ES-I3 (cell line): ENCODE data around the gene MTG2.
A peak's percentile ranks its signal among the peaks of the same experiment; 100 is the strongest.

ENCODE experiments used
- H3K36me3 ChIP-seq: 2 replicates; pipeline ENCODE4 v1.6.1; 2013; ENCODE audit warnings: mild to moderate bottlenecking, low read length, control low read depth, moderate library complexity; ENCODE audit not compliant: insufficient read depth
- H3K4me1 ChIP-seq: 2 replicates; pipeline ENCODE4 v1.6.1; 2013; ENCODE audit warnings: mild to moderate bottlenecking, control low read depth, low read length; ENCODE audit not compliant: insufficient read depth
- H3K9ac ChIP-seq: 2 replicates; pipeline ENCODE4 v1.6.1; 2013; ENCODE audit warnings: low read depth, mild to moderate bottlenecking, low read length, moderate library complexity
- H3K9me3 ChIP-seq: 2 replicates; pipeline ENCODE4 v1.6.1; 2013; ENCODE audit warnings: mild to moderate bottlenecking, low read length, moderate library complexity; ENCODE audit not compliant: control insufficient read depth, insufficient read depth

The MTG2 gene

GRCh38 chr20:62216636-62217566 lies 34.1 kb downstream of the MTG2 start:
- H3K9me3 ChIP-seq: no peaks in the 10 kb centered on the region
- no peaks in the 10 kb centered on the region for H3K36me3 ChIP-seq
- no peak overlapping the region for H3K9ac ChIP-seq
- H3K4me1 ChIP-seq: no peaks in the 10 kb centered on the region; the same call in 1 of the 2 replicates

GRCh38 chr20:62217913-62218773 lies 35.3 kb downstream of the MTG2 start:
- Histone ChIP-seq H3K9me3 (no peaks in the 10 kb centered on the region), H3K9ac (no peak overlapping the region), H3K4me1 (no peaks in the 10 kb centered on the region; the same call in 1 of the 2 replicates), H3K36me3 (no peaks in the 10 kb centered on the region)

- Histone ChIP-seq H3K9ac (peak overlapping the region; percentile 48; the same call in 1 of the 2 replicates), H3K36me3 (no peaks in the 10 kb centered on the region), H3K4me1 (no peaks in the 10 kb centered on the region; the same call in 1 of the 2 replicates), H3K9me3 (no peaks in the 10 kb centered on the region)
Measured at GRCh38 chr20:62219101-62219991, 36.5 kb downstream of the MTG2 start.

GRCh38 chr20:62219992-62220665 lies 37.3 kb downstream of the MTG2 start, which contains the start of gene HRH3:
Gene HRH3, minus strand, starts transcription at chr20:62220278. Its CDS starts 308 bp downstream, at chr20:62219970.
- H3K9ac ChIP-seq: peak within 1 kb of the TSS; percentile 48; the same call in 1 of the 2 replicates
- no peaks in the 10 kb centered on the region for H3K9me3 ChIP-seq
- no peaks in the 10 kb centered on the region for H3K36me3 ChIP-seq
- no peaks in the 10 kb centered on the region; the same call in 1 of the 2 replicates for H3K4me1 ChIP-seq

GRCh38 chr20:62220666-62221568 lies 38.1 kb downstream of the MTG2 start:
- peak overlapping the region; percentile 24; the same call in 1 of the 2 replicates for H3K9ac ChIP-seq

GRCh38 chr20:62222266-62222850 lies 39.5 kb downstream of the MTG2 start:
- no peaks in the 10 kb centered on the region; the same call in 1 of the 2 replicates for H3K4me1 ChIP-seq
- no peaks in the 10 kb centered on the region for H3K9me3 ChIP-seq
- H3K9ac ChIP-seq: no peak overlapping the region
- no peaks in the 10 kb centered on the region for H3K36me3 ChIP-seq

More at GRCh38 chr20:62220666-62221568, 38.1 kb downstream of the MTG2 start:
- Histone ChIP-seq H3K9me3 (no peaks in the 10 kb centered on the region), H3K36me3 (no peaks in the 10 kb centered on the region), H3K4me1 (no peaks in the 10 kb centered on the region; the same call in 1 of the 2 replicates)

- H3K9ac ChIP-seq: no peak overlapping the region
- H3K36me3 ChIP-seq: no peaks in the 10 kb centered on the region
- H3K9me3 ChIP-seq: no peaks in the 10 kb centered on the region
- H3K4me1 ChIP-seq: no peaks in the 10 kb centered on the region; the same call in 1 of the 2 replicates
Measured at GRCh38 chr20:62222972-62223371, 40.1 kb downstream of the MTG2 start.

GRCh38 chr20:62223571-62223970 lies 40.7 kb downstream of the MTG2 start:
- Histone ChIP-seq H3K9ac (no peak overlapping the region), H3K9me3 (no peaks in the 10 kb centered on the region), H3K4me1 (no peaks in the 10 kb centered on the region), H3K36me3 (no peaks in the 10 kb centered on the region)

GRCh38 chr20:62224113-62224855 lies 41.5 kb downstream of the MTG2 start:
- Histone ChIP-seq H3K4me1 (no peaks in the 10 kb centered on the region), H3K36me3 (no peaks in the 10 kb centered on the region)

GRCh38 chr20:62225026-62225425 lies 42.2 kb downstream of the MTG2 start:
- Histone ChIP-seq H3K9ac (no peak overlapping the region), H3K9me3 (no peaks in the 10 kb centered on the region), H3K4me1 (no peaks in the 10 kb centered on the region), H3K36me3 (no peaks in the 10 kb centered on the region)

More at GRCh38 chr20:62224113-62224855, 41.5 kb downstream of the MTG2 start:
- Histone ChIP-seq H3K9ac (no peak overlapping the region), H3K9me3 (no peaks in the 10 kb centered on the region)

GRCh38 chr20:62225820-62226635 lies 43.2 kb downstream of the MTG2 start:
- H3K36me3 ChIP-seq: no peaks in the 10 kb centered on the region
- no peaks in the 10 kb centered on the region for H3K4me1 ChIP-seq
- H3K9ac ChIP-seq: no peak overlapping the region
- H3K9me3 ChIP-seq: no peaks in the 10 kb centered on the region
